Liver (tissue), 9 donors: Measurements from ENCODE around the gene SLC12A7. TPM values are rescaled to one million over a fixed set of nuclear protein-coding genes. Genes with fewer than 3 reads are reported as not detected.

ENCODE experiments used
- DNase-seq: peaks from one replicate; pipeline ENCODE4 v3.0.0-alpha.2; 2017; ENCODE audit warnings: low spot score
- H3K27ac ChIP-seq, 2 donors: one replicate each; pipeline ENCODE4 v1.7.0; 2013; ENCODE audit warnings: inconsistent platforms in 2 of 2, low read length in 2 of 2, control low read depth in 1 of 2, low read depth in 1 of 2, mild to moderate bottlenecking in 1 of 2
- H3K27me3 ChIP-seq, 4 donors: one replicate each; pipeline versions ENCODE4 v1.6.1 to v1.7.0; 2013; ENCODE audit warnings: low read length in 3 of 4, inconsistent platforms in 1 of 4, mild to moderate bottlenecking in 1 of 4, moderate library complexity in 1 of 4; ENCODE audit not compliant: control insufficient read depth in 4 of 4, insufficient read depth in 4 of 4
- H3K36me3 ChIP-seq, 4 donors: one replicate each; pipeline versions ENCODE4 v1.6.1 to v1.7.0; 2013; ENCODE audit warnings: low read length in 3 of 4, mild to moderate bottlenecking in 3 of 4, low read depth in 1 of 4, moderate library complexity in 1 of 4; ENCODE audit not compliant: control insufficient read depth in 4 of 4, insufficient read depth in 3 of 4
- H3K4me1 ChIP-seq, 4 donors: one replicate each; pipeline versions ENCODE4 v1.6.1 to v1.7.0; 2013; ENCODE audit warnings: low read length in 3 of 4, mild to moderate bottlenecking in 3 of 4, moderate library complexity in 1 of 4; ENCODE audit not compliant: control insufficient read depth in 4 of 4, insufficient read depth in 4 of 4
- H3K4me3 ChIP-seq, 3 donors: one replicate each; pipeline versions ENCODE4 v1.6.1 to v1.7.0; 2013; ENCODE audit warnings: low read length in 3 of 3, control low read depth in 1 of 3, low read depth in 1 of 3, mild to moderate bottlenecking in 1 of 3
- H3K9ac ChIP-seq, 2 donors: one replicate each; pipeline ENCODE4 v1.7.0; 2013; ENCODE audit warnings: low read length in 2 of 2, mild to moderate bottlenecking in 2 of 2, moderate library complexity in 2 of 2, control low read depth in 1 of 2, low read depth in 1 of 2
- H3K9me3 ChIP-seq, 4 donors: one replicate each; pipeline versions ENCODE4 v1.6.1 to v1.7.0; 2013; ENCODE audit warnings: low read length in 3 of 4; ENCODE audit not compliant: control insufficient read depth in 4 of 4
- ATF3 ChIP-seq: IDR thresholded peaks from 2 replicates; pipeline ENCODE4 v1.6.1; 2016; ENCODE audit warnings: antibody characterized with exemption
- CTCF ChIP-seq: fragments of 150-350 bp; IDR thresholded peaks from 2 replicates; pipeline ENCODE4 v1.5.1; 2017; ENCODE audit warnings: improper control_type of control experiment, low read depth, low read length; ENCODE audit not compliant: missing input control
- EGR1 ChIP-seq, 2 donors: IDR thresholded peaks; 2 replicates each; pipeline ENCODE4 v1.6.1; 2016 to 2018; ENCODE audit warnings: antibody characterized with exemption in 2 of 2, low read depth in 2 of 2
- FOXA2 ChIP-seq: IDR thresholded peaks from 2 replicates; pipeline ENCODE4 v1.6.1; 2016; ENCODE audit warnings: antibody characterized with exemption
- GABPA ChIP-seq, 2 donors: IDR thresholded peaks in 1 of 2; conservative IDR thresholded peaks in 1 of 2; 2 replicates each; pipeline ENCODE4 v1.6.1; 2016; ENCODE audit warnings: antibody characterized with exemption in 2 of 2, mild to moderate bottlenecking in 1 of 2, moderate library complexity in 1 of 2
- HNF4A ChIP-seq, 2 donors: conservative IDR thresholded peaks; 2 replicates each; pipeline ENCODE4 v1.6.1; 2016; ENCODE audit warnings: antibody characterized with exemption in 2 of 2, mild to moderate bottlenecking in 2 of 2
- HNF4G ChIP-seq: IDR thresholded peaks from 2 replicates; pipeline ENCODE4 v1.6.1; 2016; ENCODE audit warnings: antibody characterized with exemption
- JUND ChIP-seq, 2 donors: IDR thresholded peaks; 2 replicates each; pipeline ENCODE4 v1.6.1; 2016; ENCODE audit warnings: antibody characterized with exemption in 2 of 2
- MAX ChIP-seq: IDR thresholded peaks from 2 replicates; pipeline ENCODE4 v1.6.1; 2016; ENCODE audit warnings: antibody characterized with exemption
- RAD21 ChIP-seq, 2 donors: IDR thresholded peaks; 2 replicates each; pipeline ENCODE4 v1.6.1; 2016; ENCODE audit warnings: antibody characterized with exemption in 2 of 2, mild to moderate bottlenecking in 2 of 2
- REST ChIP-seq: IDR thresholded peaks from 2 replicates; pipeline ENCODE4 v1.6.1; 2016; ENCODE audit warnings: antibody characterized with exemption, mild to moderate bottlenecking
- RXRA ChIP-seq, 2 donors: IDR thresholded peaks; 2 replicates each; pipeline ENCODE4 v1.6.1; 2017 to 2018; ENCODE audit warnings: antibody characterized with exemption in 2 of 2, mild to moderate bottlenecking in 1 of 2
- SP1 ChIP-seq: IDR thresholded peaks from 2 replicates; pipeline ENCODE4 v1.6.1; 2018; ENCODE audit warnings: antibody characterized with exemption, mild to moderate bottlenecking
- ZBTB33 ChIP-seq: IDR thresholded peaks from 2 replicates; pipeline ENCODE4 v1.6.1; 2016; ENCODE audit warnings: antibody characterized with exemption
- WGBS: extraction: QIAGEN DNeasy Blood & Tissue Kit; methylation state at CpG from one replicate; pipeline ENCODE4 v1.1.7; 2013; 5-methylcytosine and 5-hydroxymethylcytosine counted together
- polyA plus RNA-seq, 2 donors: library from polyadenylated mRNA; stranded (reverse) in 1 of 2; unstranded in 1 of 2; fragments of 200-250 nt in 1 of 2; fragments of >200 nt in 1 of 2; fragmentation: Nextera tagmentation in 1 of 2; extraction: Ambion mirVana in 1 of 2; gene quantifications; one replicate each; pipeline versions ENCODE4 v1.2.1 to v1.2.3, GENCODE V29; 2013 to 2015
- total RNA-seq, 2 donors: library from RNA; depleted of rRNA; stranded (reverse); fragments of >200 nt; gene quantifications; one replicate each; pipeline ENCODE4 v1.2.3, GENCODE V29; 2014
- donor health status: healthy.
- donor health status: healthy.
- donor health status: healthy.
- donor health status: healthy.
- donor health status: healthy.

Gene SLC12A7
- total and polyA plus RNA-seq, 4 donors, result 12.3 to 64.2 (median 28.9) TPM

- Histone ChIP-seq H3K27ac (no peak overlapping the region), H3K4me1 (peaks cover 15 to 48% (median 34%) of the 10 kb centered on the region in 4 donors), H3K4me3 (no peak overlapping the region), H3K9ac (no peak overlapping the region), H3K9me3 (no peaks in the 10 kb centered on the region), H3K36me3 (peaks cover 5 to 23% (median 12%) of the 10 kb centered on the region in 4 donors), H3K27me3 (no peaks in the 10 kb centered on the region)
- no peak for DNase-seq
- TF ChIP-seq EGR1 (IDR thresholded peaks at IDR 0.05; ENCODE audit: low read depth in 2 of 2) (no peak), SP1 (no peak), JUND (IDR thresholded peaks at IDR 0.05) (no peak)
- 92% methylated on average over 22 of the region's 22 CpGs for WGBS
These were observed 16.4 kb downstream of the SLC12A7 start for GRCh38 chr5:1095302-1095989.

GRCh38 chr5:1094670-1095190 is 17.1 kb downstream of the SLC12A7 start:
- no peaks in the 10 kb centered on the region for H3K9me3 ChIP-seq
- no peak for DNase-seq
- 91% methylated on average over 21 of the region's 21 CpGs for WGBS
- peaks cover 16 to 48% (median 36%) of the 10 kb centered on the region in 4 donors for H3K4me1 ChIP-seq
- no peak overlapping the region for H3K4me3 ChIP-seq
- no peaks in the 10 kb centered on the region for H3K27me3 ChIP-seq
- no peak overlapping the region for H3K27ac ChIP-seq
- H3K36me3 ChIP-seq, result peaks cover 5 to 23% (median 12%) of the 10 kb centered on the region in 4 donors
- no peak for TF ChIP-seq HNF4A (conservative IDR thresholded peaks at IDR 0.05)
- TF ChIP-seq RAD21 (IDR thresholded peaks at IDR 0.05), result no peak
- no peak for TF ChIP-seq MAX
- no peak for TF ChIP-seq GABPA (IDR thresholded peaks at IDR 0.05 in 1 of 2, conservative IDR thresholded peaks at IDR 0.05 in 1 of 2)
- no peak for TF ChIP-seq HNF4G
- TF ChIP-seq ATF3, result no peak
- TF ChIP-seq REST, result no peak
- TF ChIP-seq ZBTB33, result no peak
- TF ChIP-seq FOXA2, result no peak
- TF ChIP-seq RXRA (IDR thresholded peaks at IDR 0.05), result no peak
- no peak for TF ChIP-seq CTCF
- no peak overlapping the region for H3K9ac ChIP-seq
